Spinal cord (tissue), 10 donors: ENCODE results near the gene TEX50. TPM values are rescaled to one million over a fixed set of nuclear protein-coding genes. Genes with fewer than 3 reads are reported as not detected.
"Not testable (repeated sequence)": the region's sequence is repeated elsewhere in the genome, so short reads cannot be mapped to it uniquely, and the experiment has no call there.

Source experiments
- DNase-seq, 6 donors: peaks; one replicate each; pipeline versions ENCODE4 v3.0.0 to v3.0.0-alpha.2; 2013 to 2015; ENCODE audit warnings: low spot score in 6 of 6, low read depth in 4 of 6
- H3K27ac ChIP-seq: one replicate; pipeline ENCODE4 v1.5.1; 2013; ENCODE audit warnings: low read depth, low read length, control low read depth
- H3K27me3 ChIP-seq: one replicate; pipeline ENCODE4 v1.6.1; 2013; ENCODE audit warnings: low read length; ENCODE audit not compliant: control insufficient read depth, insufficient read depth
- H3K36me3 ChIP-seq: one replicate; pipeline ENCODE4 v1.6.1; 2013; ENCODE audit warnings: low read length; ENCODE audit not compliant: control insufficient read depth, insufficient read depth
- H3K4me1 ChIP-seq: one replicate; pipeline ENCODE4 v1.6.1; 2013; ENCODE audit warnings: low read length; ENCODE audit not compliant: control insufficient read depth, insufficient read depth
- H3K4me3 ChIP-seq: one replicate; pipeline ENCODE4 v1.5.1; 2013; ENCODE audit warnings: low read depth, low read length, control low read depth
- H3K9me3 ChIP-seq: one replicate; pipeline ENCODE4 v1.6.1; 2013; ENCODE audit warnings: low read length; ENCODE audit not compliant: control insufficient read depth, insufficient read depth
- WGBS: methylation state at CpG from one replicate; pipeline ENCODE4 v1.1.5; 2013; ENCODE audit warnings: missing lambda C conversion rate; ENCODE audit not compliant: insufficient coverage; 5-methylcytosine and 5-hydroxymethylcytosine counted together
- polyA plus RNA-seq, 2 donors: library from polyadenylated mRNA; unstranded; fragments of 120-200 nt; gene quantifications; one replicate each; pipeline ENCODE4 v1.2.1, GENCODE V29; 2013; ENCODE audit not compliant: insufficient read length in 2 of 2
- total RNA-seq, 2 donors: library from RNA; depleted of rRNA in 1 of 2; stranded (reverse); fragments of 120-200 nt in 1 of 2; fragments of >200 nt in 1 of 2; gene quantifications; one replicate each; pipeline versions ENCODE4 v1.2.3 to v1.2.4, GENCODE V29; 2013 to 2014
- donor health status: healthy.

The TEX50 gene
- total and polyA plus RNA-seq, 4 donors, result not detected

GRCh38 chr1:173661271-173661670, 26.1 kb downstream of the TEX50 start:
- DNase-seq, result no peak
- Histone ChIP-seq H3K4me3 (no peak overlapping the region), H3K27ac (no peak overlapping the region), H3K9me3 (no peaks in the 10 kb centered on the region), H3K36me3 (peaks cover 5% of the 10 kb centered on the region), H3K27me3 (no peaks in the 10 kb centered on the region), H3K4me1 (no peaks in the 10 kb centered on the region)
- WGBS, result no CpG with 5 or more reads among the region's 1 CpG

- Histone ChIP-seq H3K27me3 (no peaks in the 10 kb centered on the region), H3K9me3 (no peaks in the 10 kb centered on the region), H3K4me3 (no peak overlapping the region), H3K36me3 (peaks cover 5% of the 10 kb centered on the region), H3K27ac (no peak overlapping the region), H3K4me1 (no peaks in the 10 kb centered on the region)
- no peak for DNase-seq
- no CpG with 5 or more reads among the region's 1 CpG for WGBS
Observed at GRCh38 chr1:173661763-173662162, 26.6 kb downstream of the TEX50 start.

- no peak overlapping the region for H3K4me3 ChIP-seq
- no peak for DNase-seq
- no peaks in the 10 kb centered on the region for H3K4me1 ChIP-seq
- no peaks in the 10 kb centered on the region for H3K36me3 ChIP-seq
- WGBS, result 100% methylated on average over 1 of the region's 3 CpGs
- H3K9me3 ChIP-seq, result no peaks in the 10 kb centered on the region
- H3K27ac ChIP-seq, result no peak overlapping the region
- no peaks in the 10 kb centered on the region for H3K27me3 ChIP-seq
Observed at GRCh38 chr1:173663159-173663558, 28.0 kb downstream of the TEX50 start.

- WGBS, result no CpG with 5 or more reads among the region's 3 CpGs
- Histone ChIP-seq H3K4me1 (peaks cover 6% of the 10 kb centered on the region), H3K9me3 (no peaks in the 10 kb centered on the region), H3K4me3 (no peak overlapping the region), H3K36me3 (no peaks in the 10 kb centered on the region), H3K27ac (no peak overlapping the region), H3K27me3 (no peaks in the 10 kb centered on the region)
- no peak for DNase-seq
Observed at GRCh38 chr1:173666646-173667045, 31.5 kb downstream of the TEX50 start.

- H3K36me3 ChIP-seq, result no peaks in the 10 kb centered on the region
- H3K4me1 ChIP-seq, result peaks cover 6% of the 10 kb centered on the region
- H3K4me3 ChIP-seq, result peak within 1 kb of the TSS; percentile 63
- 1% methylated on average over 33 of the region's 33 CpGs for WGBS
- DNase-seq, result peak; percentile 47 to 95 (median 65)
- no peaks in the 10 kb centered on the region for H3K27me3 ChIP-seq
- H3K9me3 ChIP-seq, result no peaks in the 10 kb centered on the region
- no peak within 1 kb of the TSS for H3K27ac ChIP-seq
Observed at GRCh38 chr1:173669491-173669941, 34.4 kb downstream of the TEX50 start, which contains the start of gene ANKRD45. TSS of gene ANKRD45 (minus strand) at chr1:173669851. CDS start at chr1:173659418, 10,433 bp downstream.

GRCh38 chr1:173674496-173674895, 39.4 kb downstream of the TEX50 start:
- DNase-seq, H3K9me3 ChIP-seq, H3K27me3 ChIP-seq, H3K36me3 ChIP-seq, H3K27ac ChIP-seq, H3K4me3 ChIP-seq, H3K4me1 ChIP-seq: not testable (repeated sequence)
- 78% methylated on average over 2 of the region's 2 CpGs for WGBS

- WGBS, result no CpG with 5 or more reads among the region's 5 CpGs
- not testable (repeated sequence) for H3K27ac ChIP-seq, H3K4me1 ChIP-seq, H3K36me3 ChIP-seq, DNase-seq, H3K9me3 ChIP-seq, H3K27me3 ChIP-seq, H3K4me3 ChIP-seq
Observed at GRCh38 chr1:173680152-173680551, 45.0 kb downstream of the TEX50 start.

- Histone ChIP-seq H3K27me3 (no peaks in the 10 kb centered on the region), H3K9me3 (no peaks in the 10 kb centered on the region), H3K27ac (no peak overlapping the region), H3K36me3 (no peaks in the 10 kb centered on the region), H3K4me1 (no peaks in the 10 kb centered on the region), H3K4me3 (no peak overlapping the region)
- DNase-seq, result no peak
Observed at GRCh38 chr1:173682184-173682583, 47.0 kb downstream of the TEX50 start.

GRCh38 chr1:173683838-173684237, 48.7 kb downstream of the TEX50 start:
- not testable (repeated sequence) for H3K27ac ChIP-seq, H3K4me1 ChIP-seq, H3K36me3 ChIP-seq, DNase-seq, H3K9me3 ChIP-seq, H3K27me3 ChIP-seq, H3K4me3 ChIP-seq
- WGBS, result 95% methylated on average over 3 of the region's 4 CpGs

- not testable (repeated sequence) for H3K4me1 ChIP-seq
- 25% methylated on average over 2 of the region's 3 CpGs for WGBS
Observed at GRCh38 chr1:173685121-173685520, 50.0 kb downstream of the TEX50 start.

More at GRCh38 chr1:173685121-173685520, 50.0 kb downstream of the TEX50 start:
- DNase-seq, H3K9me3 ChIP-seq, H3K4me3 ChIP-seq, H3K27me3 ChIP-seq, H3K36me3 ChIP-seq, H3K27ac ChIP-seq: not testable (repeated sequence)
